ENCODE measurements around the gene BLOC1S1. TPM values are rescaled to one million over a fixed set of nuclear protein-coding genes. Genes with fewer than 3 reads are reported as not detected.

BLOC1S1 gene
- total RNA-seq, 1 donor from 2014 or later: 65.3 TPM

- DNase-seq (ENCODE audit: low read depth in 2 of 2): peak; percentile 58 to 59
Measured at GRCh38 chr12:55727643-55728185, 11.9 kb downstream of the BLOC1S1 start.

- peak; percentile 76 to 78 for DNase-seq (ENCODE audit: low read depth in 2 of 2)
Measured at GRCh38 chr12:55728186-55728938, 12.5 kb downstream of the BLOC1S1 start.

DNA sequence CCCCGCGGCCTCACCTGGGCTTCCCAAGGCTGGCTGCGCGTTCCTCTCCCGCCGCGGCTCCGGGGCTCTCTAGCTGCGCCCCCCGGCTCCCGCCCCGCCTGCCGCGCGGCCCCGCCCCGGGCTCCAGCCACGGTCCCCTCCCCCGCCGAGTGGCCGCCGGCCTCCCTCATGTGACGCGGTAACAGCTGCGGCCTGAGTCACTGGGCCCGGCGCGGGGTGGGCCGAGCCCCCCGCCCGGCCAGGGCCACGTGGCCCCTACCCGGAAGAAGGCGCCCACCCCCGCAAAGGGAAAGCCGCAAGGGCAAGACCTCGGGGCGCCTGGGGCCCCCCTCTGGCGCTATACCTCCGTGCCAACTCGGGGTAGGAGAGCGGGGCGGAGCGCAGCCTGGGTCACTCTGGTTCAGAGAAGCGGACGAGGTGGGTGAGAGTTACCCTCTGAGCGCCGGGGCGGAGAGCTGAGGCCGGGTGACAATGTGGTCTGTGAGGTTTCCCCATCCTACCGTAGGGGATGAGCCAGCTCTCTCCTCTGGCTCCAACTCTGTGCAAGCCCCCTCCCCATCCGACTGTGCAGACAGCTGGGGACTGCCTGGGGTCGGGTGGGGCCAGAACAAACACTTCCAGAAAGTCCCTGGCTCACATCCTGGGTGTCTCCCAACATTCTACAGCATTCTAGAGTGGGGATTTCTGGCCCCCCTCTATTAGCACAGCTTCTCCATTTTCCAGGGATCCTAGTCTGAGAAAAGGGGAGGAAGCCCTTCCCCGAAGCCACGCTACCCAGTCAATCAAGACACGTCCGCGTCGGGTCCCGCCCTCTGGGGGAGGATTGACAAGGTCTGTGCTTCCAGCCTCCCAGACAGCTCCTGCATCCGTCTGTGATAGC, 13.3 kb downstream of the BLOC1S1 start, which contains the start of gene CD63:
TSS of gene CD63 (minus strand) at position 71 of the 880 bp plus-strand sequence. CDS start 668 bp downstream, outside the sequence.
- DNase-seq (ENCODE audit: low read depth in 2 of 2): peak; percentile 91 to 96

GRCh38 chr12:55729819-55730818, 14.3 kb downstream of the BLOC1S1 start:
- peak in 1 of 2 donors; percentile 83 for DNase-seq (ENCODE audit: low read depth in 2 of 2)

- DNase-seq (ENCODE audit: low read depth in 2 of 2): no peak
Measured at GRCh38 chr12:55732288-55732687, 16.4 kb downstream of the BLOC1S1 start.

GRCh38 chr12:55733021-55733555, 17.2 kb downstream of the BLOC1S1 start:
- no peak for DNase-seq (ENCODE audit: low read depth in 2 of 2)

- no peak for DNase-seq (ENCODE audit: low read depth in 2 of 2)
Measured at GRCh38 chr12:55733858-55734257, 18.0 kb downstream of the BLOC1S1 start.

DNA sequence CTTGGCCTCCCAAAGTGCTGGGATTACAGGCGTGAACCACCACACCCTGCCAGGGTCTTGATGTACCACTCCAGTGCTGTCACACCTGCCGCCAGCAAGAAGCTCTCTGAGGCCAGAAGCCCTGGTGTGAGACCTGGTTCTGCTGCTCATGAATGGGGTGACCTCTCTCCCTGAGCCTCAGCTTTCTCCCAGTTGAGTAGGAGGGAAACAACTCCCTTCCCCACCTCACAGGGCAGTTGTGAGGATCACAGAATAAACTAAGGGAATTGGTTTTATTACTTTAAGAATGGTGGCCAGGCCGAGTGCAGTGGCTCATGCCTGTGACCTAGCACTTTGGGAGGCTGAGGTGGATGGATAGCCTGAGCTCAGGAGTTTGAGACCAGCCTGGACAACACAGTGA, 18.7 kb downstream of the BLOC1S1 start:
- DNase-seq (ENCODE audit: low read depth in 2 of 2): no peak

DNA sequence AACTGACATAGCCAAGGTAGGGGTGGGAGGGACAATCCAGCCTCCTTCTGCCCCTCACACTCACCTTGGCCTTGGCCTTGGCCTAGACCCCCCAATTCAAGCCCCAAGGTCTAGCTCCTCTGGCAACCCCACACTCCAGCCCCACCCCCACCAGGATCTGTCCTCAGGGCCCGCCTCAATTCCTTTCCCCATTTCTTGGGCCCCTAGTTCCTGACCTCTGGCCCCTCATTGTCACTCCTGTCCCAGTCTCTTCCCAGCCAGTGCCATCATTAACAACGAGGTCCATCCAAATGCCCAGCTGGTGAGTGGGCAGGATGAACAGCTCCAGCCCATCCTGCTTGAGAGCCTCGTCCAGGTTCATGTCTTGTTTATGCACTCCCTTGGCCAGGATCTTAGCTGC, 20.2 kb downstream of the BLOC1S1 start:
- no peak for DNase-seq (ENCODE audit: low read depth in 2 of 2)

DNA sequence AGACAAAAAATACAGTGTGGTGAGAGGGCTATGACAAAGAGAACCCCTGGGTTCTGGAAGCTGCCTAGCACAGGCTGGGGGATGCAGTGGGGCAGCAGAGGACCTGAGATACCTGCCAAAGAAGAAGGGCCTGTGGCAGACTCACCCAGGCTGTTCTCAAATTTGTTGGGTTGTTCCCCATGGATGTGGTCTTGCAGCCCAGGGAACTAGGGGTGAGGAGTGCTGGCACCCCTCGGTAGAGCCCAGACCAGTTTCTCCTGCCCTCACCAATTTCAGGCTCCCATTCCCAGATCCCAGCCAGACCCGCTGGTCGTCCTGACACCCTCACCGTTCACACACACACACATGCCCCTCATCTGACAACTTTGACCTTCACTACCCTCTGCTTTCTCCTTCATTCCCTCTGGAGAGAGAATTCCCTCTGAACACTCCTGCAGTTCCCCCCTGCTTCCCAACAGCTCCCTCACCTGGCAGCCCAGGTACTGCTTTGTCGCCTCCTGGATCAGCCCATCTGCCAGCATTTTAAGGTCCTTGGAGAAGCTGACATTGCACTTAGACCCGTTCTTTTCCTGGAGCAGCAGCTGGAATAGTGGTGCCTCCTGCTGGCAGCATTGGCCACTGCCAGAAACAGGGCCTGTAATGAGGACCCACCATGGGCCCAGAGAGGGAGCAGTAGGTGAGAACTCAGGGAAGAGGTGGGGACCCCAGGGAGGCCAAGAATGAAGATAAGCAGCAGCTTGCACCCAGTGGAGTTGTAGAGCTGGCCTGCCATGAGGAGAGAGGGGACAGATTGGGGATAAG, 21.1 kb downstream of the BLOC1S1 start:
- DNase-seq (ENCODE audit: low read depth in 2 of 2): peak; percentile 69 to 81

- DNase-seq (ENCODE audit: low read depth in 2 of 2): no peak
Measured at GRCh38 chr12:55737581-55738122, 21.8 kb downstream of the BLOC1S1 start.

- peak; percentile 72 to 86 for DNase-seq (ENCODE audit: low read depth in 2 of 2)
Measured at GRCh38 chr12:55738123-55739024, 22.5 kb downstream of the BLOC1S1 start.

DNA sequence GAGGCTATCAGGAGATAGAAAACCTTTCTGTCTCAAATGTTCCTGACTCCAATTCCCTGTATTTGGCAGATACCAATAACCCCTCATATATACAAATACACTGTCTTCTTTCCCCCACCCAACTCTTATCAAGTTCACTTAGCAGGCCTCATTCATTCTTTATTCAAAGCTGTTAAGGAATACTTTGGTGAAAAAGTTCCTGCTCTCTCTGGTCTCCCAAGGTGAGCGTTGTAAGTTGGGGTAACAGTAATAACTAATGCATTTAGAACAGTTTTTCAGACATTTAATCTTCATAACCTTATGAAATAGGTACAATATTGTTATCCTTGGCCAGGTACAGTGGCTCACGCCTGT, 23.2 kb downstream of the BLOC1S1 start:
- no peak for DNase-seq (ENCODE audit: low read depth in 2 of 2)

GRCh38 chr12:55741931-55742680, 26.3 kb downstream of the BLOC1S1 start:
- DNase-seq (ENCODE audit: low read depth in 2 of 2): no peak

DNA sequence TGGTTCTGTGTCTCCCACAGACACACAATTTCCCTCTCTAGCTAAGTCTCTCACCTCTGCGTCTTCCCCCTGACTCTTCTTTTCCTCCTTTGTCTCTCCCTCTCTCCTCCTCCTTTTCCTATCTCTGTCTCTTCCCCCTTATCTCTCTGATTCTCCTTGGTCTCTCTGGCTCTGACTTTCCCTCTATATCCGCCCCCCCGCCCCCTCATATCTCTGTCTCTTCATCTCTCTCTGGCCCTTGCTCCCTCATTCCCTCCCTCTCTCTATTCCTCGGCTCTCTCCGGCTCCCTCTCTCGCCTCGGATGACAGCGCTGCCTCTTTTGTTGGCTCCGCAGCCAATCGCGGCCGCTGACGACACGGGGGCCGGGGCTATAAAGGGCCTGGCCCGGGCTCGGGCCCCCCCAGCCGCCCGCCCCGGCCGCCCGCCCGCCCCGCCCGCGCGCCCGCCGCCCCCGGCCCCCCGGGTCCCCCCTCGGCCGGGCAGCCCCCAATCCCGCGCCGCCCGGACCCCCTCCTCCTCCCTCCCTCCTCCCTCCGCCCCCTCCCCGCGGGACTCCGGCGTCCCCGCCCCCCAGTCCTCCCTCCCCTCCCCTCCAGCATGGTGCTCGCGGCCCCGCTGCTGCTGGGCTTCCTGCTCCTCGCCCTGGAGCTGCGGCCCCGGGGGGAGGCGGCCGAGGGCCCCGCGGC, 27.0 kb downstream of the BLOC1S1 start, which contains the start of gene GDF11:
TSS of gene GDF11 (plus strand) at position 404 of the 687 bp plus-strand sequence. CDS start at position 599, 195 bp downstream.
- DNase-seq (ENCODE audit: low read depth in 2 of 2): peak; percentile 77

- DNase-seq (ENCODE audit: low read depth in 2 of 2): peak in 1 of 2 donors; percentile 83
Measured at GRCh38 chr12:55743406-55744339, 27.8 kb downstream of the BLOC1S1 start.
